Head of caudate nucleus (tissue), 42 donors: ENCODE data around the gene VPS37B.
A peak's percentile ranks its signal among the peaks of the same experiment; 100 is the strongest.

Experiments used
- DNase-seq, 42 donors: peaks; one replicate each; pipeline versions ENCODE4 v3.0.0 to v3.0.0-alpha.2; 2020 to 2021; ENCODE audit warnings: mixed read lengths in 7 of 42
- intact Hi-C: fragments of 100-400 bp; cut with DNase I; formaldehyde crosslinking; loops from one replicate; pipeline ENCODE4 v1.15.0; 2022

The VPS37B gene

GRCh38 chr12:122837306-122838265, 58.3 kb downstream of the VPS37B start:
- intact Hi-C loops: no loop called here
- DNase-seq: peak in 2 of 42 donors; percentile 21 to 27

GRCh38 chr12:122836027-122836921, 59.6 kb downstream of the VPS37B start:
- DNase-seq: peak in 14 of 42 donors; percentile 26 to 72 (median 52)
- intact Hi-C loops: no loop called here

GRCh38 chr12:122835750-122836026, 60.2 kb downstream of the VPS37B start:
- peak in 5 of 42 donors; percentile 24 to 61 (median 45) for DNase-seq
- intact Hi-C loops: no loop called here

- intact Hi-C loops: no loop called here
- peak in 33 of 42 donors; percentile 35 to 83 (median 69) for DNase-seq
Measured at GRCh38 chr12:122834921-122835749, 60.8 kb downstream of the VPS37B start, which contains the start of gene HIP1R. HIP1R (plus strand) TSS chr12:122835457; CDS start chr12:122835551, 94 bp downstream.

- intact Hi-C loops: no loop called here
- peak in 35 of 42 donors; percentile 53 to 87 (median 68) for DNase-seq
Measured at GRCh38 chr12:122834104-122834920, 61.6 kb downstream of the VPS37B start.

GRCh38 chr12:122830517-122831214, 65.3 kb downstream of the VPS37B start:
- intact Hi-C loops: no loop called here
- peak in 1 of 42 donors; percentile 9 for DNase-seq

GRCh38 chr12:122827258-122827657, 68.7 kb downstream of the VPS37B start:
- intact Hi-C loops: no loop called here
- no peak for DNase-seq

GRCh38 chr12:122825773-122826724, 69.9 kb downstream of the VPS37B start:
- intact Hi-C loops: no loop called here
- peak in 7 of 42 donors; percentile 18 to 60 (median 33) for DNase-seq

- intact Hi-C loops: no loop called here
- no peak for DNase-seq
Measured at GRCh38 chr12:122823429-122823828, 72.5 kb downstream of the VPS37B start.

GRCh38 chr12:122820838-122821271, 75.1 kb downstream of the VPS37B start:
- intact Hi-C loops: no loop called here
- DNase-seq: no peak

- intact Hi-C loops: no loop called here
- no peak for DNase-seq
Measured at GRCh38 chr12:122820138-122820537, 75.8 kb downstream of the VPS37B start.

- intact Hi-C loops: no loop called here
Measured at GRCh38 chr12:122819209-122819785, 76.6 kb downstream of the VPS37B start.

More at GRCh38 chr12:122819209-122819785, 76.6 kb downstream of the VPS37B start:
- DNase-seq: peak in 32 of 42 donors; percentile 27 to 82 (median 56)
